Measurements from ENCODE around the gene ANKRD24.
"Not testable (repeated sequence)": the region's sequence is repeated elsewhere in the genome, so short reads cannot be mapped to it uniquely, and the experiment has no call there.

DNA sequence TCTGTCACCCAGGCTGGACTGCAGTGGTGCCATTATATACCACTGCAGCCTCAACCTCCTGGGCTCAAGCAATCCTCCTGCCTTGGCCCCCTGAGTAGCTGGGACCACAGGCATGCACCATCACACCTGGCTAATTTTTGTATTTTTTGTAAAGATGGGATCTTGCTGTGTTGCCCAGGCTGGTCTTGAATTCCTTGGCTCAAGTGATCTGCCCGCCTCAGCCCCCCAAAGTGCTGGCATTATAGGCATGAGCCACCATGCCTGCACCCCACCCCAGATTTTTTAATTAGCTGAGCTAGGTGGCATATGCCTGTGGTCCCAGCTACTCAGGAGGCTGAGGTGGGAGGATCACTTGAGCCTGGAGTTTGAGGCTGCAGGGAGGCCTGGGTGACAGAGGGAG, 39.6 kb upstream of the ANKRD24 start:
- not testable (repeated sequence) for TF ChIP-seq CTCF (IDR thresholded peaks at IDR 0.05); ZFX (IDR thresholded peaks at IDR 0.05; ENCODE audit: borderline replicate concordance)

All from 22Rv1 (cell line).